Aorta (tissue), 5 donors: ENCODE data around the gene ERGIC1. TPM values are rescaled to one million over a fixed set of nuclear protein-coding genes. Genes with fewer than 3 reads are reported as not detected.

Experiments
- ATAC-seq: fragments of 200-7000 bp; cut with Tn5 transposase; one replicate; pipeline ENCODE4 v1.9.1; 2022; ENCODE audit warnings: moderate library complexity; ENCODE audit not compliant: low FRiP score
- DNase-seq, 2 donors: peaks; one replicate each; pipeline ENCODE4 v3.0.0-alpha.2; 2020
- H3K27ac ChIP-seq, 2 donors: one replicate each; pipeline ENCODE4 v1.5.1; 2013; ENCODE audit warnings: low read length in 2 of 2, mild to moderate bottlenecking in 2 of 2, moderate library complexity in 2 of 2, control low read depth in 1 of 2, inconsistent platforms in 1 of 2, low read depth in 1 of 2
- H3K27me3 ChIP-seq, 2 donors: one replicate each; pipeline ENCODE4 v1.6.1; 2013; ENCODE audit warnings: control low read depth in 1 of 2, low read length in 1 of 2, mild to moderate bottlenecking in 1 of 2, moderate library complexity in 1 of 2; ENCODE audit not compliant: insufficient read depth in 2 of 2, control insufficient read depth in 1 of 2
- H3K36me3 ChIP-seq, 2 donors: one replicate each; pipeline ENCODE4 v1.6.1; 2013; ENCODE audit warnings: control low read depth in 1 of 2, low read length in 1 of 2, mild to moderate bottlenecking in 1 of 2; ENCODE audit not compliant: insufficient read depth in 2 of 2, control insufficient read depth in 1 of 2
- H3K4me1 ChIP-seq, 2 donors: one replicate each; pipeline ENCODE4 v1.6.1; 2013; ENCODE audit warnings: low read length in 2 of 2, control low read depth in 1 of 2, mild to moderate bottlenecking in 1 of 2, moderate library complexity in 1 of 2; ENCODE audit not compliant: insufficient read depth in 2 of 2, control insufficient read depth in 1 of 2
- H3K4me3 ChIP-seq, 2 donors: one replicate each; pipeline ENCODE4 v1.5.1; 2013; ENCODE audit warnings: low read length in 2 of 2, control low read depth in 1 of 2, mild to moderate bottlenecking in 1 of 2
- H3K9me3 ChIP-seq: one replicate; pipeline ENCODE4 v1.6.1; 2013; ENCODE audit warnings: mild to moderate bottlenecking, low read length; ENCODE audit not compliant: control insufficient read depth
- WGBS, 2 donors: extraction: QIAGEN DNeasy Blood & Tissue Kit; methylation state at CpG; one replicate each; pipeline ENCODE4 v1.1.7; 2013; 5-methylcytosine and 5-hydroxymethylcytosine counted together
- intact Hi-C, 2 donors: fragments of 100-400 bp; cut with DNase I; formaldehyde crosslinking; loops; one replicate each; pipeline versions ENCODE4 v1.14.2 to v1.15.0; 2022
- polyA plus RNA-seq, 2 donors: library from polyadenylated mRNA; stranded (reverse); fragments of 200-250 nt; gene quantifications; one replicate each; pipeline ENCODE4 v1.2.3, GENCODE V29; 2013
- total RNA-seq, 2 donors: library from RNA; stranded (reverse); fragmentation: NEBNext Ultra II Directional; extraction: Animal tissue kit (Norgen Biotek cat#: 25700); gene quantifications; one replicate each; pipeline ENCODE4 v1.2.1, GENCODE V29; 2021
- donor health status: healthy with polysubstance abuse.
- donor health status: Bipolar disorder and iron deficiency.
- donor health status: DM: no; HTN: no; CAD: no.
- donor health status: DM: no; HTN: no; CAD: no.
- donor health status: DM: yes; HTN: yes; CAD: no.

ERGIC1 gene
- total and polyA plus RNA-seq, 4 donors: 122 to 170 (median 130) TPM

GRCh38 chr5:172878933-172879752, 45.1 kb downstream of the ERGIC1 start:
- peak; percentile 72 to 89 for DNase-seq
- H3K27me3 ChIP-seq: no peaks in the 10 kb centered on the region
- peak; percentile 73 for ATAC-seq
- 9 to 11% methylated on average over 20 of the region's 20 CpGs for WGBS, 2 donors
- H3K4me1 ChIP-seq: peaks cover 0 to 3% of the 10 kb centered on the region in 2 donors
- H3K4me3 ChIP-seq: no peak overlapping the region
- H3K27ac ChIP-seq: peak overlapping the region; percentile 98 to 100
- H3K36me3 ChIP-seq: no peaks in the 10 kb centered on the region
- intact Hi-C loops: loop anchor here in 1 of 2 donors (5.0 kb wide), 1 partner anchor 162 kb away; no protein-coding TSS in a partner anchor
- no peaks in the 10 kb centered on the region for H3K9me3 ChIP-seq

- WGBS, 2 donors: 78 to 85% methylated on average over 8 of the region's 8 CpGs
- peak overlapping the region; percentile 37 to 78 for H3K27ac ChIP-seq
- no peaks in the 10 kb centered on the region for H3K9me3 ChIP-seq
- DNase-seq: peak in 1 of 2 donors; percentile 82
- H3K4me1 ChIP-seq: peaks cover 0 to 3% of the 10 kb centered on the region in 2 donors
- H3K27me3 ChIP-seq: no peaks in the 10 kb centered on the region
- no peaks in the 10 kb centered on the region for H3K36me3 ChIP-seq
- H3K4me3 ChIP-seq: no peak overlapping the region
- ATAC-seq: no peak
- intact Hi-C loops: no loop called here
Measured at GRCh38 chr5:172881691-172882370, 47.8 kb downstream of the ERGIC1 start.

- peaks cover 1 to 2% of the 10 kb centered on the region in 2 donors for H3K4me1 ChIP-seq
- H3K9me3 ChIP-seq: no peaks in the 10 kb centered on the region
- WGBS, 2 donors: 56 to 66% methylated on average over 3 of the region's 3 CpGs
- DNase-seq (no peak), ATAC-seq (no peak)
- H3K36me3 ChIP-seq: no peaks in the 10 kb centered on the region
- no peak overlapping the region for H3K4me3 ChIP-seq
- no peaks in the 10 kb centered on the region for H3K27me3 ChIP-seq
- intact Hi-C loops: no loop called here
- H3K27ac ChIP-seq: peak overlapping the region in 1 of 2 donors; percentile 45
Measured at GRCh38 chr5:172883066-172883465, 49.0 kb downstream of the ERGIC1 start.

DNA sequence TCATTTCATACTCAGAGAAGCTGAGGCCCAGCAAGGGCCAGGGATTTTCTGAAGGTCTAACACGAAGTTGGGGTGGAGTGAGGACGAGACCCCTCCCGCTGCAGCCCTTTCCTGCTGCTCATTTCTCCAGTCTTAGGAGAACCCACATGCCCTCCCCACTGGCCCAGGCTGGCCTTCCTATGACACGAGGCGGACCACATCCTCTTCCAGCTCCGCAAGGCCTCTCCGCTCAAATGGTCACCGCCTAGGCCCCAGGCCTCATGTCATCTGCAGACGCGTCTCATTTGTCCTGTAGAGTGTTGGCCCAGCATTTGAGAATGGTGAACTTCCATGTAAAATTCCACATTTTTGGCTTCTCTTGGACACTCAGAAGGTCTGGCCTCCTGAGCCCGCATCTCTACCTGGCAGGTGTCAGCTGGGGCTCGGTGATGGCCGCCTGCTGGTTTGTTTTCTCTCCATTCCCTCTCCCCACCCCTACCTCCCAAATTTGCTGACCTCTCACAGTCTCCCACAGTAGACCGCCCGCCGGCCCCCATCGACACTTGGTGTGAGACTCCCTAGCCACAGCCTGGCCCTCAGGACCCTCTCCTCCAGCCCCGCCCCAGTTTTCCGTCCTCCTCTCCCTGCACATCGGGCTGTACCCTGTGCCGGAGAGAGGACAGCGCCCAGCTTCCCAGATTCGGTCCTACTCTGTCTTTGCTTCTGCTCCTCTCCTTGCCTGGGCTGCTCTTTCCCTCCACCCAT, 51.7 kb downstream of the ERGIC1 start:
- intact Hi-C loops: no loop called here
- Histone ChIP-seq H3K9me3 (no peaks in the 10 kb centered on the region), H3K4me3 (no peak overlapping the region), H3K27me3 (no peaks in the 10 kb centered on the region), H3K4me1 (peaks cover 0 to 2% of the 10 kb centered on the region in 2 donors), H3K27ac (peak overlapping the region in 1 of 2 donors; percentile 86), H3K36me3 (no peaks in the 10 kb centered on the region)
- DNase-seq: peak in 1 of 2 donors; percentile 83
- ATAC-seq: no peak
- 90 to 96% methylated on average over 23 of the region's 23 CpGs for WGBS, 2 donors

- Histone ChIP-seq H3K4me1 (peaks cover 2% of the 10 kb centered on the region in 2 donors), H3K27ac (peak overlapping the region in 1 of 2 donors; percentile 86), H3K9me3 (no peaks in the 10 kb centered on the region), H3K27me3 (no peaks in the 10 kb centered on the region), H3K36me3 (no peaks in the 10 kb centered on the region), H3K4me3 (no peak overlapping the region)
- ATAC-seq (no peak), DNase-seq (no peak)
- intact Hi-C loops: no loop called here
- 86 to 87% methylated on average over 6 of the region's 6 CpGs for WGBS, 2 donors
Measured at GRCh38 chr5:172886476-172886875, 52.4 kb downstream of the ERGIC1 start.

DNA sequence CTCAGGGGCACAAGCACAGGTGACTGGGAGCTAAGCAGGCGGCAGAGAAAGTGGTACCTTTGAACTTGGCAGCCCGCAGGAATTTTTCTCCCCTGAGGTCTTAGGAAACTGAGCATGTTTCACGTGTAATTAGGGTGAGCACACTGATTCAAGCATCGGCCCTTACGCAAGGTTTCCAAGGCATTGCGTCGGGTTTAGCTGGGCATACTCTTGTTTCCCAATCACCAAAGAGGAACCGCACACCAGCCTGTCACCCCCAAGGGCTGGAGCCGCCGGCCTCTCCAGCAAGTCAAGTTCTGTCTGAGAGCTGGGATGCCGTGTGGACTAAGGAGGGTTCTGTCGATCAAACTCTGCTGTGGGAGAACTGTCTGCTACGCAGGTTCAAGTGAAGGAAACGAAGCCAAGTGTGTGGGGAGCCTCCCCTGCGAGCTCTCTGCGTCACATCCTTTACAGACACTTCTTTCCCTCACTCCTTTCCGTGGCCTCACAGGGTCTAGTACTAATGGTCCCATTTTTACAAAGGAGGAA, 53.0 kb downstream of the ERGIC1 start:
- ATAC-seq: peak; percentile 56
- DNase-seq: peak; percentile 84 to 92
- no peaks in the 10 kb centered on the region for H3K27me3 ChIP-seq
- intact Hi-C loops: no loop called here
- no peaks in the 10 kb centered on the region for H3K36me3 ChIP-seq
- WGBS, 2 donors: 47 to 49% methylated on average over 17 of the region's 17 CpGs
- H3K9me3 ChIP-seq: no peaks in the 10 kb centered on the region
- peaks cover 2% of the 10 kb centered on the region in 2 donors for H3K4me1 ChIP-seq
- H3K27ac ChIP-seq: peak overlapping the region; percentile 62 to 86
- H3K4me3 ChIP-seq: no peak overlapping the region

DNA sequence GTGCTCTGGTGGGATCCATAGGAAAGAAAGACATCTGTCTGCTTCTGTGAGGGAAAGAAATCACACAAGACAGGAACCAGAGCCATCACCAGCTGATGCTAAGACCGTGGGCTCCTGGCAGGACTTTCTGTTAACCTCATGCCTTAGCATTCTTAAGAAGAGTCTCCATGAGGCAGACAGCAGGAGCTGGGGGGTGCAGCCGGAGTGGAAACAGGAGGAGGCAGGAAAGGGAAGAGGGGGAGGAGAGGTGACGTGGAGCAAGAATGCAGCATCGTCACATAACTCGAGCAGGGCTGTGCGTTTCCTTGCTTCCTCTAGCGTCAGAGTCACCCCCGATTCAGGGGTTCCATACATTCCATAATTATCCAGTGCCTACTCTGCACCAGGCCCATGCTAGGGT, 53.6 kb downstream of the ERGIC1 start:
- Histone ChIP-seq H3K27me3 (no peaks in the 10 kb centered on the region), H3K4me3 (no peak overlapping the region), H3K4me1 (peaks cover 2% of the 10 kb centered on the region in 2 donors), H3K36me3 (no peaks in the 10 kb centered on the region), H3K9me3 (no peaks in the 10 kb centered on the region), H3K27ac (peak overlapping the region; percentile 62 to 86)
- 18 to 19% methylated on average over 8 of the region's 8 CpGs for WGBS, 2 donors
- peak; percentile 79 to 82 for DNase-seq
- intact Hi-C loops: no loop called here
- peak; percentile 44 for ATAC-seq

GRCh38 chr5:172890659-172891058, 56.6 kb downstream of the ERGIC1 start:
- intact Hi-C loops: no loop called here
- 66 to 80% methylated on average over 6 of the region's 6 CpGs for WGBS, 2 donors
- no peak for ATAC-seq
- Histone ChIP-seq H3K4me1 (peaks cover 2 to 4% of the 10 kb centered on the region in 2 donors), H3K4me3 (no peak overlapping the region), H3K27me3 (no peaks in the 10 kb centered on the region), H3K9me3 (no peaks in the 10 kb centered on the region), H3K27ac (peak overlapping the region; percentile 93 to 95), H3K36me3 (no peaks in the 10 kb centered on the region)
- DNase-seq: no peak
